KOPT-K1 (cell line): ENCODE measurements around the gene BICD1.
"Not testable (repeated sequence)": the region's sequence is repeated elsewhere in the genome, so short reads cannot be mapped to it uniquely, and the experiment has no call there.

ENCODE experiments used
- H3K27ac ChIP-seq: fragments of 200-600 bp; sonication (generic); 2 replicates; pipeline ENCODE4 v1.5.1; 2016; ENCODE audit warnings: antibody characterized with exemption, mild to moderate bottlenecking, low read depth, low read length; ENCODE audit not compliant: poor library complexity, severe bottlenecking
- H3K36me3 ChIP-seq: fragments of 200-600 bp; sonication (generic); 2 replicates; pipeline ENCODE4 v1.5.1; 2017; ENCODE audit warnings: antibody characterized with exemption, mild to moderate bottlenecking, low read length, moderate library complexity; ENCODE audit not compliant: insufficient read depth
- H3K9me3 ChIP-seq: fragments of 200-600 bp; sonication (generic); 2 replicates; pipeline ENCODE4 v1.5.1; 2017; ENCODE audit warnings: antibody characterized with exemption, low read length, mild to moderate bottlenecking; ENCODE audit not compliant: insufficient read depth, poor library complexity, severe bottlenecking

BICD1 gene

DNA sequence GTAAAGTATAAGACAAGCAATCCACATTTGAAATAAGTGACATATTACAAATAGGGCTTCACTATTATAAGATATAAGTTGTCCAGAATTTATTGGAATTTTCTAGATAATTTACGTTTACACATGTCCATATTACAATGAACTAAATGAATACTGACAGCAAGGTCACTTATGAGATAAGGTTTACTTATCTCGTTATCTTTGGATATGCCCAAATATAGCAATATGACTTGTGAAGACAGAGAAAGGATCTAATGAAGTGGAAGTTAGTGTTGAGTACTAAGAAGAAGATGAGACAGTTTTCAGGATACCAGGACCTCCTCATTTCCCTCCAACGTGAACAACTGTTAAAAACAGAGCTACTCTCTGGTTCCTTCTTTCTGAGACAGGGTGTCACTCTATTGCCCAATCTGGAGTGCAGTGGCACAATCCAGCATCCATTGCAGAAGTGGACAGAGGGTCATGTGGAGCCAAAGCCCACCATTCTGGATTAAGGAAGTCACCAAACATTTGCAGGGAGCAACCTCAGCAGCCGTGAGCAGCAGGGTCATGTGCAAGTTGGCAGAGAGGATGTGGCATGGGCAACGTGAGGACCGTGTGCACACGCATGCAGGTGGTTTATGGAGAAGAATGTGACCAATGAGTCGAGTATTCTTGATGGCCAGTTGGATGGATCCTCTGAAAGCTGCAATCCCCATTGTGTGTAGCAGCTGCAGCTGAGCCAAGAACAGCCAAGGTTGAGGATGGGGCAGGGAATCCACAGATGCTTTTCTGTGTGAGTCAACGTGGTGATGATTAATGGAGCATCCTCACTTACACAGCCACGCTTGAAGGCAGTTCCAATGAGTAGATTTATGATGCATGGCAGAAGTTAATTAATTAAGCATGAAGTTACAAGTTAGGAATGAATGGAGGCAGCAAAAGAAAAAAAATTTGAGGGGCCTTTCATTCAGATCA is 111.0 kb downstream of the BICD1 start:
- H3K27ac ChIP-seq, result no peak overlapping the region
- H3K9me3 ChIP-seq, result no peaks in the 10 kb centered on the region

DNA sequence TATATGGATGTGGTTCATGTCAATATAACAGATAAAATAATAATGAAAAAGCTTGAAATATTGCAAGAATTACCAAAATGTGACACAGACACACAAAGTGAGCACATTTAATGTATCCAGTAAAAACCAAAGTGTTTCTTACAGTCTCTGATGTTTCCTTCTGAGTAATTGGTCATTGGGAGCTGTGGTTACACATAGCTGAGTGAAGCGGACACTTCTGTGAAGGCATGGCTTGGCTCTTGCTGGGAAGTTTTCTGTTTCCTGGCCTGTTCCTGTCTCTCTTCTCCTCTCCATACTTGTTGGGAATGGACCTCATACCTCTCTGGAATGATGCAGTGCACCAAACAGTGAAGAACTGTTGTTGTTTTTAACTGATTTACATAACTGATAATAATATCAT is 117.3 kb downstream of the BICD1 start:
- no peak overlapping the region for H3K27ac ChIP-seq
- no peaks in the 10 kb centered on the region for H3K36me3 ChIP-seq
- H3K9me3 ChIP-seq, result no peaks in the 10 kb centered on the region

More for the DNA sequence above, 111.0 kb downstream of the BICD1 start:
- peaks cover 29% of the 10 kb centered on the region for H3K36me3 ChIP-seq

DNA sequence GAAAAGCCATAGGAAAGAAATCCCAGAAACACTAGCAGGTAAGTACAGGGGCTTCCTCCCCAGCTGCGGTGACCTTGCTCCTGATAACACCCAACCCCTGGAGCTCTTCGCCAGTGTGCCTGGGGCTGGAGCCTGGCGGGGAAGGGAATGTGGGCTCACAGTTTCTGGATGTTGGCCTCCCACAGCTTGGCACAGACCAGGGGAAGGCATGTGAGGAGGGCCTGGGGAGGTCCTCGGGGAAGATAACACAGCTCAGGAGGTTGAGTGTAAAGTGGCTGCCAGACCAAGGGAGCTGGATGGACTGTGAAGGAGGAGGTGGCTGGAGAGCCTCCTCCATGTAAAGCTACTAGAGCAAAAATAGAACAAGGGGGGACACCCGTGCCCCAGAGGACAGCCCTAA is 120.1 kb downstream of the BICD1 start:
- H3K27ac ChIP-seq, result no peak overlapping the region
- no peaks in the 10 kb centered on the region for H3K36me3 ChIP-seq
- no peaks in the 10 kb centered on the region for H3K9me3 ChIP-seq

DNA sequence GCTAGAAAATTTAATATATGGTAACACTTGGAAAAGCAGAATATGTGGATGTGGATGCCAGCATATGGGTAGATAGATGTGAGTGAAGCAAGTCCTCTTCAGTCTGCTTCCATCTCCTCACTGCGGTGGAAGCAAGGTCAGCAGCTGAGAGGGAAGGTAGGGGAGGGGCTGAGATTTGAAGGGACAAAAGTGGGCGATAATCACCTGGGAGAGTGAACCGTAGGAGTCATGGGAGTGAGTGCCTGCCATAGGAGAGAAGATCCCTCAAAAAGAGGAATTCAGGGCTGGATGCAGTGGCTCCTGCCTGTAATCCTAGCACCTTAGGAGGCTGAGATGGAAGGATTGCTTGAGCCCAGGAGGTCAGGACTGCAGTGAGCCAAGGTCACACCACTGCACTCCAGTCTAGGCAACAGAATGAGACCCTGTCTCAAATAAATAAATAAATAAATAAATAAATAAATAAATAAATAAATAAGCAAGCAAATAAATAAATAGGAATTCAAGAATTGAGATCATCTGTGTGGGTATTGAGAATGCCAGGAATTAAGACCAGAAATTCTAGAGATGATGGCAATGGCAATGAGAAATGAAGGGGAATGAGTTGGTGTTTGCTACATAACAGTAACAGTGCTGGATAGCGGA is 123.4 kb downstream of the BICD1 start:
- Histone ChIP-seq H3K9me3 (no peaks in the 10 kb centered on the region), H3K36me3 (no peaks in the 10 kb centered on the region), H3K27ac (no peak overlapping the region)

DNA sequence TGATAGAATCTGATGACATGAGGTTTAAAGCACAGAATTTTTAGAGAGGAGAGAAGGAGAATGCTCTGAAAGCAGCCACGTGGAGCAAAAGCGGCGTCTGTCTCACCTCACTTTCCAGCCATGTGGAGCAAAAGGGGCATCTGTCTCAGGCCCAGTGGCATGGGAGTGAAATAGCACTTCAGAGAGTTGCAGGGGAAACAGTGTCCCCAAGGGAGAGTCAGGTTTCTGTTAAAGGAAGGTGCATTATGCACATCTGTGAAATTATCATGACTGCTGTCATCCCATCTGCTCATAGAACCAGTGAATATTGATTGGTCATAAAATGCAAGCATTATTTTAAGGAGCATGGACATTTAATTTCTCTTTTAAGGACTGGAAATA is 124.0 kb downstream of the BICD1 start:
- H3K36me3 ChIP-seq, result no peaks in the 10 kb centered on the region

DNA sequence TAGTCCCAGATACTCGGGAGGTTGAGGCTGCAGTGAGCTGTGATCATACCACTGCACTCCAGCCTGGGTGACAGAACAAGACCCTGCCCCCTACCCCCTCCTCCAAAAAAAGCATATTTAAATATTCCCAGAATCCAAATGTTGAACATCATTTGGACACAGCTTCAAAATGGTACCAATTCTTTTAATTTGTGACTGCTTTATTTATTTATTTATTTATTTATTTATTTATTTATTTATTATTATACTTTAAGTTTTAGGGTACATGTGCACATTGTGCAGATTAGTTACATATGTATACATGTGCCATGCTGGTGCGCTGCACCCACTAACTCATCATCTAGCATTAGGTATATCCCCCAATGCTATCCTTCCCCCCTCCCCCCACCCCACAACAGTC is 124.7 kb downstream of the BICD1 start:
- not testable (repeated sequence) for H3K27ac ChIP-seq, H3K9me3 ChIP-seq, H3K36me3 ChIP-seq

More for the DNA sequence above, 124.0 kb downstream of the BICD1 start:
- no peaks in the 10 kb centered on the region for H3K9me3 ChIP-seq
- H3K27ac ChIP-seq, result no peak overlapping the region

DNA sequence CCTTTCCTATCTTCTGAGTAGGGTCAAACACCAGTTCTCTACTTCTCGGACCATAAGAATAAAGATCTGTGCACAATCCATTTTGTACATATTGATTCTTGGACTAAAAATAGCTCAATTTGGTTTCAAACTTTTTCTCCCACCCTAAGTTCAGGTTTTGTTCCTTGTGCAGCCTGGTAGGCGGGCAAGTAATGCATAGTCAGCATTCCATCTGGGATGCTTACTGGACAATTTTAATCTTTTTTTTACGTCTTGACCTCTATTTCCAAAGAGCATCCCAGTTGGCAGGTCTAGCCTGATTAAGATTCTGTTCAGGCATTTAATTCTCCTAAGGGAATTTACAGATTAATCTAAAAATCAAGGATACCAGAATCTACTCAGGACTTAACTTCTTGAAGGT is 126.9 kb downstream of the BICD1 start:
- Histone ChIP-seq H3K36me3 (peaks cover 5% of the 10 kb centered on the region; the same call in 1 of the 2 replicates), H3K27ac (no peak overlapping the region), H3K9me3 (peaks cover 8% of the 10 kb centered on the region)

DNA sequence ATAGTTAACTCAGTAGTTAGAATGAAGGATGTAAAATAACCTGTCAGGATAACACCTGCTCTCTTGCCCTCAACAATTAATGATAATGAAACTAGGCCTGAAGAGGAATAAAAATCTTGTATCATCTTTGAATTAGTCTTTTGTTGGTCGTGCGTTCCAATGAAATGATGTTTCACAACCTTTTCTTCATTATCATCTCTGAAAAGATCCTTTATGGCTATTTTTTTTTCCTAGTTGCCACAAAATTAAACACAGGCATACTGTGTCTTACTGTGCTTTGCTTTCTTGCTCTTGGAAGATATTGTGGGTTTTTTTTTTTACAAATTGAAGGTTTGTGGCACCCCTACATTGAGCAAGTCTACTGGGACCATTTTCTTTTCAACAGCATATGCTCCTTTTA is 128.6 kb downstream of the BICD1 start:
- Histone ChIP-seq H3K36me3 (peaks cover 5% of the 10 kb centered on the region; the same call in 1 of the 2 replicates), H3K27ac (no peak overlapping the region), H3K9me3 (peaks cover 8% of the 10 kb centered on the region)

DNA sequence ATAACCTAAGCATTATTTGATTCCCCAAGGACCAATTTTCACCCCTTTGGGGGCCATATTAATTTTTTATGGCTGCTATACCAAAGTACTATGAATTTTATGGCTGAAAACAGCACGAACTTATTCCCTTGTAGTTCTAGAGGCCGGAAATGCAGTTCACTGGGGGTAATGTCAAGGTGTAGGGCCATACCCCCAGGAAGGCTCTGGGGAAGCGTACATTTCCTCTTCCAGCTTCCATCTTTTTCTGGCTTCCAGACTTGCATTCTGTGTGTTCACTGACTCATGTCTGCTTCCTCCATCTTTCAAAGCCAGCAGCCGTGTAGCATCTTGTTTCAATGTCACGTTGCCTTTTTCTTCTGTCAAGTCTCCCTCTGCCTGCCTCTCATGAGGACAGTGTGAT is 133.5 kb downstream of the BICD1 start:
- Histone ChIP-seq H3K27ac (no peak overlapping the region), H3K9me3 (peaks cover 8% of the 10 kb centered on the region), H3K36me3 (peaks cover 5% of the 10 kb centered on the region; the same call in 1 of the 2 replicates)

DNA sequence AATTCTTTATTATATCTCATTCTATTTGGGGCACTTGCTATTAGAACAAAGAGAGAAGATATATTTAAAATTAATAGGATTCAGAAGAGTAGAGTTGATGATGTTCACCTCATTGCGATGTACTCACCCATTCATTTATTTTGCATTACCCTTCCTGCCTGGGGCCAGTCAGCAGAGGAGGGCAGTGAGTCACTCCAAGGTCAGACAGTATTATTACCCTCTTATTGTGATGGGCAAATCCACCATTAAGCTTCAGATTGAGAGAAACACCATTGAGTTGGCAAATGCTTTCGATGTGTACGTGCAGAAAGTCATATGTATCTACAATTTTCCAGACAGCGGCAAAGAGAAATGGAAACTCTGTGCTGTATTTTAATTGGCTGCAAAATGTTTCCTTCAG is 134.2 kb downstream of the BICD1 start:
- peaks cover 5% of the 10 kb centered on the region; the same call in 1 of the 2 replicates for H3K36me3 ChIP-seq
- H3K9me3 ChIP-seq, result peaks cover 8% of the 10 kb centered on the region
- H3K27ac ChIP-seq, result no peak overlapping the region

DNA sequence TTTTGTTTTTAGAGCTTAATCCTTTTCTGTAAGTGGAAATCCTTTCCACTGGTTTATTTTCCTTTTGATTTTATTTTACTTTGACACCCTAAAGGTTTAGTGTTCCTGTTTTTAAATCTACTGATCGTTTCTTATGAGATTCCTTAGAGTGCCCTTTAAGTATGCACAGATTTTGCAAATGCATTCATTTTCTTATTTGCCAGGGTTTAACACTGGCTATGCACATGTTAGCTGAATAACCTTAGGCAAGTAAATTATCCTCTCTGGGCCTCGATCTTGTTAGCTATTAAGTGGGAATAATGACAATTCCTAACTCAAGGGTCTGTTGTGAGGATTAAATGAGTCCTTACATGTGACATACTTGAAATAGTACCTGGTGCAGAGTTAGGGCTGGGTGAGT is 136.0 kb downstream of the BICD1 start:
- H3K27ac ChIP-seq, result no peak overlapping the region
- no peaks in the 10 kb centered on the region for H3K36me3 ChIP-seq
- peaks cover under 1% of the 10 kb centered on the region for H3K9me3 ChIP-seq

DNA sequence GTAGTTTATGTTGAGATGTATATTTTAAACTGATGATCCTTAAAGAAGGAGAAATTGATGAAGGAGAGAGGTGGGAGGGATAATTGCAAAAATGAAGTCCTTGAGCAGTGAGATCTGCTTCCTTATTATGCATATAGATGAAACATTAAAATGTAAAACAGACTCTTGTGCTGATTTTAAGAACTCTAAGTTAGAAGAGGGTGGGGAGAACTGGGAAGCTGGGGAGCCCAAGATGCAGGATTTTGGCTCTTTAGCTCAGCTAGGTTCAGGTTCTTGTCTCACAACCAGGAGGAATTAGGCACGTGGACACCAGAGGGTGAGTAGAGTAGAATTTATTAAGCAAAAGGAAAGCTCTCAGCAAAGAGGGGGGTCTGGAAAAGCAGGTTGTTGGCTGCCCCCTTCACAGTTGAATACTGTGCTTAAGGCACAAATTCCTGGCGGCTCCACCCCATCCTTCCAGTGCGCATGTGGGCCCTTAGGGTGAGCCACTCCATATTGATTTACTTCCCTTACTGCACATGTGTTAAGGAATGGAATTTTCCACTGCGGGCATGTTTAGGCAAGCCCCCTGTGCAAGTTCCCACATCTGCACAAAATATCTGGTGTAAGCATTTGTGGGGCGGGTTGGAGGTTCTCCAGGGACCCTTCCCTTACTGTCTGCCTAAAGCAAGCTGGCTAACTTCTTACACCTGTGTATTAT is 141.9 kb downstream of the BICD1 start:
- Histone ChIP-seq H3K27ac (no peak overlapping the region), H3K9me3 (peaks cover 12% of the 10 kb centered on the region), H3K36me3 (no peaks in the 10 kb centered on the region)

DNA sequence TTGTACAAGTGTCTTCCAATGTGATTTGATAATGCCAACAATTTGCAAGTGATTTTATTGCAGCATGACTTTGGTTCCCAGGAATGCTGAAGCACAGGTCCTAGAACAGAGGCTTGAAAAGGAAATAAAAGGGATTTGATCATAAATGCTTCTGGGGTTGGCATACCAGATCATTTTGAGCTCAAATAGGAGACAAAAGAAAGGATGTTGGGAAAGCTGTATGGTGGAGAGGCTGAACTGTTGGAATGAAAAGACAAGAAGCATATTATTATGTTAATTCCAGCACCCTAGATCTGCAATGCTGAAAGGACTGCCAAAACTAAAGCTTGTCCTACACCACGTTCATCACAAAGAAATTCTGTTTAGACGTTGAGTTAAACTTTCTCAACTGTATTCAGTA is 143.1 kb downstream of the BICD1 start:
- Histone ChIP-seq H3K27ac (no peak overlapping the region), H3K9me3 (peaks cover 12% of the 10 kb centered on the region), H3K36me3 (0 out of 2 replicates have a peak, but pooled peaks cover 6% of the 10 kb centered on the region)

DNA sequence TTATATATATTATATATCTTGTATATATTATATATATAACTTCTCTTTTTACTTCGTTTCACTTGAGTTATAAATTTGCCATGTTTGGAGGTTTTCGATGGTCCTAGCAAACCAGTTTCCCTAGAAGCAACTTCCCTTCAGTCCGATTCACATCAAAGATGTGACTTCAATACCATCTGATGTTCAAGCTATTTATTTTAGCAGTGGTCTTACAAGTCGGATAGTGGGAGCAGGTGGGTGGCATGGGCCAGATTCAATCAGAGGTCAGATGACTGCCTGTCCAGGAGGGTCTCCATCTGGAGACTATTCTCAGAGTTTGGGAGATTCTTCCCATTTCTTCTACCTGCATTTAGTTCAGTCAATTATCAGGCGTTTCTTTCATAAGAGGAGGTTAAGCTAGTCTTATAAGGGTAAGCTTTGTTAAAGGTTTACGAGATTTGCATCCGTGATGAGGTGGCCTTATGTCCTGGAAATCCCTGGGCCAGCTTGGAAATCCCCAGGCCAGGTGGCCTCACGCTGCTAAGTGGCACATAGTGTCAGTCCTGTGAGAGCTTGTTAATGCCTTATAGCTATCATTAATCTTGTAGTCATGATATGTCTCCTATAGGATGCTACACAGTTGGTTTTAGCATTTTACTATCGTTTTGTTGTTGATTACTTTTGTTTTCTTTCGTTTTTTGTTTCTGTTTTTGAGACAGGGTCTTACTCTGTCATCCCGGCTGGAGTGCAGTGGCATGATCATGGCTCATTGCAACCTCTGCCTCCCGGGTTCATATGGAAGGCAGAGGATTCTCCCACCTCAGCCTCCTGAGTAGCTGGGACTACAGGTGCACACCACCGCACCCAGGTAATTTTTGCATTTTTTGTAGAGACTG is 145.8 kb downstream of the BICD1 start:
- H3K9me3 ChIP-seq, result peaks cover 14% of the 10 kb centered on the region

More for the DNA sequence above, 145.8 kb downstream of the BICD1 start:
- no peak overlapping the region for H3K27ac ChIP-seq
- H3K36me3 ChIP-seq, result 0 out of 2 replicates have a peak, but pooled peaks cover 6% of the 10 kb centered on the region
